GM21390 (cell line): Measurements from ENCODE around the gene APOL2.
"Not testable (repeated sequence)": the region's sequence is repeated elsewhere in the genome, so short reads cannot be mapped to it uniquely, and the experiment has no call there.

Source experiments
- ATAC-seq: cut with Tn5 transposase; IDR thresholded peaks from one replicate; pipeline ENCODE4 v1.9.1; 2021; ENCODE audit not compliant: unreplicated experiment

The APOL2 gene

DNA sequence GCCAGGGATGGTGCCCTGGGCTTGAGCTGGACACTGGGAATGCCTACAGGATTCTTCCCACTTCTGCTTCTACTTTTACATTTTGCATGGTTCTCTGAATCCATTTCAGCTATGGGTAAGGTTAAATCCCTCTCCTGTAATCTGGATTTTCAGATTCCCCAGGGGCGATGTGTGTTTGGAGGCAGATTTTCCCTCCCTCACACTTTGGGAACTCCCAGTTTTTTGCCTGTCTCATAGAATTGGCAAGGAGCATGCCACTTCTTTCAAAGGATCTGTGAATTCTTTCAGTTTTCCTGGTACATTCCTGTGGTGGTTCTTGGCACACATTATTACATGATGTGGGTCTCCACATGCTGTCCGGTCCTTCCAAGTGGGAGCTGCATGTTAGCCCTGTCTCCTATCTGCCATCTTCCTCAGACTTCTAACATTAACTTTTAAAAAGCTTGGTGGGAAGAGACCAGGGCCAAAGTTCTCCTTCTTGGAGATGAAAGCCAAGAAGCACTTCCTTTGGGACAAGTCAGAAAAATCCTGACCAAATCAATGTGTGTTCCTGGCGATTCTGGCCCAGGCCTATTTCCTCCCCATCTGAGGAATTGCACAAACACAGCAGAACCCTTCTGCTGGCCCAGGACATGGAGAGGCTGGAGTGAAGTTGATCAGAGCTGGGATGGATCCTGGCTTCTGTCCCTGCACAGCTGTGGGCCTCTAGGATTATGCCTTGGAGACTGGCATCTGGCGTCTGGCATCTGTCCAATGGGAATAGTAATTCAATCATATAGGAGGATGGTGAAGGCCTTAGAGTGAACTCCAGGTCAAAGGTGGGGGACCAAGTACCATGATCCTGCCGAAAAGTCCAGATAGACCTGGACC lies 5.4 kb upstream of the APOL2 start:
- no peak for ATAC-seq

DNA sequence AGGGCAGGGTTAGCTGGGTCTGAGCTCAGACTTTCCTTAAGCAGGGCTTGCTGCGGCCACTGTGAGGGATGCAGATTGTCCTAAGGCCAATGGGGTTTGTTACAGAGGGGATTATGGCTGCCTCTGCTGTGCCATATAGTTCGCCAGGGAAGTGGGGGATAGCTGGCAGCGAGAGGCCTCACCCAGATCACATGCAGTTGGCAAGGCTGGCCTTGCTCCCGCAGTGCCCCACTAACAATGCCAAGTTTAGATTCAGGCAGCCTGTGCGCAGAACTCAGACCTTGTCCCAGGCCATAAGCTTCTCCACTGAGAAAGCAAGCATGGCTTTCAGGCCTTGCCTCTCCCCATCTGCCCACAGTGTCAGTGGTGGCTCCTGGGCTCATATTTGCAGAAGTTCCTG lies 4.7 kb upstream of the APOL2 start:
- ATAC-seq, result no peak

DNA sequence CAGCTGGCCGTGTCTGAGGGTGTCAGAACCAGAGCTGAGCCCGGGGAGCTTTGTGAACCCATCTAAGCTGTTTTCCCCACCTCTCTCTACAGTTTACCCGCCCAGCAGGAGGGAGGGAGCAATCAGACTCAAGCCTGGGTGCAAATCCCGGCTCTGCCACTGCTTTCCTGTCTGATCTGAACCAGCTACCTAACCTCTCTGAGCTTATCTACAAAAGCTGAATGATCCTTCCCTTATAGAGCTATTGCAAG lies 252 bp downstream of the APOL2 start:
- ATAC-seq, result peak; percentile 21

DNA sequence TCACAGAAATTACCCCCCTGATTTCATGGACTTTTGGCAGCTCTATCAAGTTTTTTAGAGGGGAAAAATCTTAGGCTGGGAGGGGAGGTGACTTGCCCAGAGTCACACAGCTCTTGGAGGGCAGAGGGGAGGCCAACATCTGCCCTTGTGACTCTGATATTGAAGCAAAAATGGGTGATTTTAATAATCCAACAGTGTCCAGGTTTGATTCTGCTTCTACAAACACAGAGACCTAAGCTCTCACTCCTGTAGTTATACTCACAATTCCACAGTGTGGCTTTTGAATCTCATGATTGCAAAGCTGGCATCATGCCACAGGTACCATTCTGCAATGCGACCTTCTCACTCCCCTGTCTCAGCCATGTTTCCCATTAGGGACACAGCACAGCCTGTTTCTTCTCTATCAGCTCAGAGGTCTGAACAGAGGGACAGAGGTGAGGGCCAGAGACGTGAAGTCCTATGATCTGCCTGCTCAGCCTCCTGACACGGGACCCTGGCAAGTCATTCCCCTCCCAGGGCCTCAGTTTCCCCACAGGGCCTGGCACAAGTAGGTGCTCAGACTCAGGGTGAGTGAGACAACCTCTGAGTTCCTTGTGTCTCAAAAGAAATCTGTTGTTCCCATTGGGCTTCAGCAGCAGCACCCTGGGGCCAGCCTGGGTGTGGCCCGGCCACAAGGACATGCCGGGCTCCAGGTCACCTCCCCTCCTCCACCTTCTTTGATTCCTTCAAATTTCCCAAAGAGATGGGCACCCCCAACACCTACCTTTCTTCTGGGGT lies 766 bp downstream of the APOL2 start:
- peak; percentile 19 for ATAC-seq

DNA sequence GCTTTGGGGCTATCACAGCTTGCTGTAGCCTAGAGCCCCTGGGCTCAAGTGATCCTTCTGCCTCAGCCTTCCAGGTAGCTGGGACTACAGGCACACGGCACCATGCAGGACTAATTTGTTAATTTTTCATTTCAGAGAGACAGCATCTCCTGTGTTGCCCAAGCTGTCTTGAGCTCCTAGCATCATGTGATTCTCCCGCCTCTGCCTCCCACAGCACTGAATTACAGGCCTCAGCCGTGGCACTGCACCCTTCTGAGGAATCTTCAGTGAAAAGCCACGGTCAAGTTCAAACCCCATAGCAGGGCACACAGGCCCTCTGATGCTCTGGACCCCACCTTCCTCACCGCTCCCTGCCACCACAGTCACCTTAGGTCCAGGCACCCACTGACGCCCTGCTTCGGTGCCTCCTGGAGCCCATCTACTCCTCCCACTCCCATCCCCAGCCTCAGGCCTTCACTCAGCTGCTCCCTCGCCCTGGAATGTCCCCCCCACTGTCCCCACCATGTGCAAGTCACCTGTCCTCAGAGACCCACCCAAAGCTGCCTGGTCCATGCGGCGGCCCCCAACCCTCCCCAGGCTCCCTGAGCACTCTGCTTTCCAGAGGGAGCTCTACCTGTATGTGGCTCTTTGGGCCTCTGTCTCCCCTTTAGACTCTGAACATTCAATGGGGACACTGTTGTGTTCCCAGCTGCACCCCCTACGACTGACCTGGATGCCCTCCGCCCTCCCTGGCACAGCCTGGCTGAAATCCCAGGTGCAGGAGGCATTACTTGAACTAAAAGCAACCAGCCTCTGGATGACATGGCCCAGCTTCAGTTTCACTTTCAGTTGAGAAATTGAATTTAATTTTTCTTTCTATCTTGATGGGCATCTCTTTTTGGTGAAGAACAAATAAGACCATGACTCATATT lies 1.6 kb downstream of the APOL2 start:
- no peak for ATAC-seq

DNA sequence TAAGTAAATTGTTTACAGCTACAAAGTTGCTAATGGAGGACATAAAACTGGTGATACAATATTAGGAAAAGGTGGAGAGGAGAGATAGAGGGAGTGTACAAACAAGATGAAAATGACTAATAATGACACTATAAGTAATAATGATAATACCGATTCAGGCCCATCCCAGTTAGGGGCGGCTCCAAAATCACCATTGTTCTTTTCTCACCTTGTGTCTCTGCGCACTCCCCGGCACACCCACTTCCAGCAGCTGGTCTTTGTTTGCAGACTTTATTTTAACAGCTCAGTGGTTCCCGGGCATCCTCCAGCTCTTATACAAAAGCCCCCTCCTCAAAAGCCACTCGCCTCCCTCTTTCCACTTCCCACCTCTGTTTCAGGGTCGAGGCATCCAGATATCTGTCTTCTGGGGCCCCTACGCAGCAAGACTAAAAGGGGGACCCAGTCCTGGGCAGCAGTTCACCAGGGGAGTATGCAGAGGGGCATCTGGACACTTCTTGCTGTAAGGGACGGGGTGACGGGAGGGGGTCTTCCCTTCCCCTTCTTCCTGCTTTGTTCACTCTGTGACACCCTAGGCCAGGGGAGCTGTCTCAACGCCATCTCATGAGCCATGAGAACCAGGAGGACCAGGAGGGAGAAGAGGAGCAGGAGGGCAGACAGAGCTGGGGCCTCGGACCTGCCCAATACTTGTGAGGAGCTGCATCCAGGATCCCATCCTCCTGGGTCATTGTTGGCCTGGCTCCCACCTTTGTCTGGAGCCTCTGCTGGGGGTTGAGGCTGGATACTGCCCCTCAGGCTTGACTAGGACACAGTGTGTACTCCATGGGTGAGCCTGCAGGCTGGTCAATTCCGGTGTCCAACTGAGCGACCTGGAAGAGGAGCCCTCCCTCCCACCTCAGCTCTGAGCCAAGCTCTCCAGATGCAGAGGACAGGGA lies 2.7 kb downstream of the APOL2 start:
- no peak for ATAC-seq

DNA sequence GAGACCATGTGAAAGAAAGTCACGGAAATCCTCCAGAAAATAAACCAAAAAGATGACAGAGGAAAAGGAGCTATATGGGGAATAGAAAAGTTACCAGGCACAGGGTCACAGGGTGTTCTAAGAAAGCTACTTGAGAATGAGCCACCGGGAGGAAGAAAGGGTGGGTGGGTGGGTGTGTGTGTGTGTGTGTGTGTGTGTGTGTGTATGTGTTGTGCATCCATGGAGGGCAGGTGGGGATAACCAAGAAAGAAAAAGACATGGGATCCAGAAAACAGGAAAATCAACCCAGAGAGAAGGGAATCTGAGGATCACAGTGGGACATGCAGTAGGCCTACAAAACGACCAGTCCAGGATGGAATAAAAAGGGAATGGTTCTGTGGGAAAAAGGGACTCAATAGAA lies 3.7 kb downstream of the APOL2 start:
- no peak for ATAC-seq

DNA sequence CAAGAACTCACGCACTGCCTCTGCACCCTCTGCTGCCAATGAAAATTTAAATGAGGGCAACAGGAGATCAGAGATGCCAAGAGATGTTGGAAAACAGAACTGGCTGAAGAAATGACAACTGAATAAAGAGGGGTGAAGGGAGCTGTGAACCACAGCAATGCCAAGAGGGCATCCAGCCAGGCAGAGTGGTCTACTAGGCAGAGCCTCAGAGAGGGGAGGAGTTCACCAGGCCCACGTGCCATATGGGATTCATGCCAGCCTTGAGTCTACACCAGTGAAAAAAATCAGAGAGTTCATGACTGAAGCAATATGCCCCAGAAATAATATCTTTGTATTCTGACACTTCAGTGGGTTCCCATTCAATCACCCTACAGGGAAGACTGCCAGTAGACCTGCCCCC lies 4.4 kb downstream of the APOL2 start:
- ATAC-seq, result no peak

DNA sequence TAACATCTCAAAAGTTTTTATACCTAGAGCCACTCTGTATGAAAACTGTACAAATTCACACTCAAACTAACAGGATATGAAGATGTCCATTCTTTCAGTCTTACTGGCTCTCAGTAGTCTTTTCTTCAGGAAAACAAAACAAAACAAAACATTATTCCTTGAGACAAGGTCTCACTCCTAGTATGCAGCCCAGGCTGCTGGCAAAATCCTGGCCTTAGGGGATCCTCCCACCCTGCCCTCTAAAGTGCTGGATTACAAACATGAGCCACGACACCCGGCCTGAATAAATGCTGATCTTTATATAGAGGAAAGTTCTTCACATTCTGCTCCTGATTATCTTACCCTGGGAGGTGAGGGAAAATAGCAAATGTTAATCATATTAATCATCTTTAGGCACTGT lies 5.1 kb downstream of the APOL2 start:
- ATAC-seq, result no peak

DNA sequence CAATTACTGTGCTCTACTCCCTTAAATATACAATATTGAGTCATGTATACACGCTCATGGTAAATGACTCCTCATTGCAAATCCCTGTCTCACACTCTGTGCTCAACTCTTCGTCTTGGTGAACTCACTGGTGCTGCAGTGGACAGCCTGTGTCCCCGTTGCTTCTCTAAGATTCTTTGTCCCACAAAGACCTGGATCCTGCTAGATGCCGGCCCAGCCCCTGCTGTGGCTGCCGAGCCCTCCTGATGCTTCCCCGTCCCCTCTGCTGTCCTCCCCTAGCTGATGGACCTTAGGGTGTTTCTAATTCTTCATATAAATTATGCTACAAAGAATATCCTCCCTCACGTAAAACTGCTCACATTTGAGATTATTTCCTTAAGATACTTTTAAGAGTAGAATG lies 5.5 kb downstream of the APOL2 start:
- no peak for ATAC-seq

DNA sequence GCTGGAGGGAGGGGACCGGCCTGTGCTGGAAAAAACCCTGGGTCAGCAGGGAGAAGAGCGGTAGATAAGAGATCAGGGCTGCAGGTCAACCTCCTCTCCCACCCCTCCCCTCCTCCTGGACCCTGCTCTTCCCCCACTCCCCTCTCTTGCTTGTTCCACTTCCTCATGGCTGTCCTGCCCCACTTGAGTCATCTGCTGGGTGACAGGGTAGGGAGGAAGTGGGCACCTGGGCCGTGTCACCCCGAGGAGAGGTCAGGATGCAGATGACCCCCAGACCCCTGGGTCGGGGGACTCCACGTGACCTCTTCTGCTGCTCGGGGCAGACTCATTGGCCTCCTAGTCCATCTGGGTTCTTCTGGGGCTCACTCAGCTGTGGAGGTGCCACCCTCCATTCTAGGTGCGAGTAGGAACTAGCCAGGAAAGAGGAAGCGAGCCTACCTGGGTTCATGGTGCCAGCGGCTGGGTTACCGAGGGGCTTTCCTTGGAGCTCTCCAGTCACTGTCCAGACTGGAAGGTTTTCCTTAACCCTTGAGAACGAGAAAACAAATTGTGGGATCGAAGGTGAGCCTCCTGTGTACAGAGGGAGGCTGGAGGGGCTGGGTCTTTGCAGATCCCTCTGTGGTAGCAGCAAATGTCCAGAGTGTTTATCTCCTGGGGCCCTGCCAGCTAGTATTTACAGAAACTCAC lies 6.5 kb downstream of the APOL2 start:
- ATAC-seq, result no peak

DNA sequence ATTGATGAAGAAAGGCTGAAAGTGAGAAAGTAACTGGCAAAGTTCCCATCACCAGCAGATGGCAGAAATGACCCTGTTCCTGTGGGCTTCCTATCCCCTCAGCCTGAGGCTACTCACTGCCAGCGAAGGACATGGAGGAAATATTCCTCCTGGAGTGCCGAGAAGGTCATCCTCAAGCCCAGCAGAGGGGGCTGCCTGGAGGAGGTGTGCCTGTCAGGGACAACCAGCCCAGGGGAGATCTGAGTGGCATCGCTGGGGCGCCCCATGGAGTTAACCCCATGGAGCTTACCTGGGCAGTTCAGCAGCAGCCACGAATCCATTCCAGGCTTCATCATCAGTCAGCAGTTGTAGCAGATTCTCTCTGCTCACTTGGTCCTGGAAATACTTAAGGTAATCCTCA lies 8.3 kb downstream of the APOL2 start:
- ATAC-seq, result not testable (repeated sequence)

DNA sequence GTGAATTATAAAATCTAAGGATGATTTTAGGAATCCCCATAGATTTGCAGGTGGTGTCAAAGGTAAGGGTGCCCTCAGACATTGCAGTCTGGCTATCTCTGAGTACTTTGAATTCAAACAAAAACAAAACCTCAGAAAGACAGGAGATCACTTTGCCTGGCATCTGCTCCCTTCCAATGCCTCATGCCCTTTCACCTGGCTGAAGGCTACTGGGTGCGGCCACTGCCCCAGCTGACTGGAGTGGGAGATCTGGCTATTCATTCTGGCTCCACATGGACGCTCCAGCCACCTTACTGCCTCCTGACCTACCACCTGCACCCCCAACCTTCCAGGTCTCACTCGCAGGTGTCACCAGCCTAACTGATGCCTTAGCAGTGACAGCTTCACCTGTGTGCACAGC lies 9.7 kb downstream of the APOL2 start:
- not testable (repeated sequence) for ATAC-seq

DNA sequence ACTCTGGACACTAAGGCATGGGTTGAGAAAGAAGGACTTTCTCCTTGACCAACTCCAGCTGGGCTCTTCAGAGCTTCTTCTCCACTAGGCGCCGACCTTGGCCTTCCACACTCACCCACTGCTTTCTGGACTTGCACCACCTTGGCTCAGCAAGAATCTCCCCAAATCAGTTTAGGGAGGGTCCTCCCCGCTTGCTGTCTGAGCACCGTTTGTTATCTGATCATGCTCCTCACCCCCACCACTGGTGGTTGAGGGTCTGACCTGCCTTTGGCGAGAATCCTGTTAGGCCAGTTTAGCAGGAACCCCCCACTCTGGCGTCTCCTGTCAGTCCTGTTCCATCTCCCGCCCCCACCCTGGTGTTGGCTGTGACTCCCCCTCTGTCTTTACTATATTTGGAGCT lies 10.4 kb downstream of the APOL2 start:
- no peak for ATAC-seq

DNA sequence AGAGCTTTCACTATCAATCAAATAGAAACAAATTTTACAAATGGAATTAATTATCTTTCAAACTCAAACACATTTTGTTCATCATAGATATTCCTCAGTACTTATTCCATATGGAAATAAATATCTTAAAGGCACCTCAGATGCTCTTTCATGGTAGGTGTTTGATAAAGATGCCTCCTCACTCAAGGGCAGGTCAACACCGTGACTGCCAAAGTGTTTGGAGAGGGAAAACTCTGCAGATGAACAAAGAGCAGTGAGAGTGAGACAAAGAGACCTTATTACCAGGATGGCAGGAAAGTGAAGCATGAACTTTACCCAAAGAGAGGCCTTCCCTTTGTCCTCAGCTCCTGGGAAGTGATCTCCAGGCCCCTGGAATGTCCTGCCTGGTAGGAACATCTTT lies 11.0 kb downstream of the APOL2 start:
- ATAC-seq, result not testable (repeated sequence)

DNA sequence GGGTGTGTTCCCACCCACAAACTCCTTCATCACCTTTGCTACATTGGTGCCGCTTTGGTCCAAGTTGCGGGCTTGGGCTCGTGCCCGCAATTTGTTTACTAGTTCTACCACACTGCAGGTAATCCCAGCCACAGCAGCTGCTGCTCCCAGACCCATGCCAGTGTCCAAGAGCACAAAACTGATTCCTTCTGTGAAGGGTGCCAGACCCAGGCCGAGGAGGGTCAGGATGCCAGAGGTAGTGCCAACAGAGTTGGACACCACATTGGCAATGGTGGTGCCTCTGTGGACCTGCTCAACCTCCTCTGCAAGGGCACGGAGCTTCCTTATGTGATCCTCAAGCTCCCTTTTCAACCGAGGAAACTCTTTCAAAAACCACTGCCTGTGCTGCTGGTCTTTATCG lies 11.5 kb downstream of the APOL2 start:
- no peak for ATAC-seq

DNA sequence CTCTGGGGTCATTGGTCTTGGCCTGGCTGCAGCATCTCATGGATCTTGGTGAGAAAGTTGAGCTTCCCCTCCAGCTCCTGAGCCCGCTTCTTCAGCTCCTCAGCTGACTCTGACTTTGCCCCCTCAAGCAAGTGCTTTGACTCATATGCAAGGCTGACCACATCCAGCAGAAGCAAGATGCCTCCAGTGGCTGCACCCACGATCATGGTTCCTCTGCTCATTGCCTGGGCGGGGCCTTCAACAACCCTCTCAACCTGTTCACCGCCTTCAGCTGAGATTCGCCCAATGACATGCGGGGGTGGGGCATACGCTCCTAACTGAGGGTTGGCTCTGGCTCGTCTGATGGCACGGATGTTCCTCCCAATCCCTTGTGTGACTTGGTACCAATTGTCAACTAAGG lies 11.9 kb downstream of the APOL2 start:
- no peak for ATAC-seq

DNA sequence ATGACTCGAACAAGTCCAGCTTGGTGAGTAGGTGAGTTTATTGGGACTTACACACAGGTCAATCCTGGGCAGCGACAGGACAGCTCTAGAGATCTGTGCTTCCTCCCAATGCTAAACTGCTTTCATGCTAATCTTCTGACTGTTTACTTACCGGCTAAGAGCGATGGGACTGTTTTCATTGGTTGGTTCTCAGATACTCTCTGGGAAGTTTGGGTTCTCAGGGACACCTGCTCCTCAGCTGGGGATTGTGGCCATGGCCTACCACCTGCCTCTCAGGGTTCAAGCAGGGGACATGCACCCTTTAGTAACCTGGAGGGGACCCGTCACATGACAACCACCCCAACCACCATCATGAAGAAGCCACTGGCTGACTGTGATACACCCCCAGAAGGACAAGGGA lies 13.1 kb downstream of the APOL2 start:
- no peak for ATAC-seq

DNA sequence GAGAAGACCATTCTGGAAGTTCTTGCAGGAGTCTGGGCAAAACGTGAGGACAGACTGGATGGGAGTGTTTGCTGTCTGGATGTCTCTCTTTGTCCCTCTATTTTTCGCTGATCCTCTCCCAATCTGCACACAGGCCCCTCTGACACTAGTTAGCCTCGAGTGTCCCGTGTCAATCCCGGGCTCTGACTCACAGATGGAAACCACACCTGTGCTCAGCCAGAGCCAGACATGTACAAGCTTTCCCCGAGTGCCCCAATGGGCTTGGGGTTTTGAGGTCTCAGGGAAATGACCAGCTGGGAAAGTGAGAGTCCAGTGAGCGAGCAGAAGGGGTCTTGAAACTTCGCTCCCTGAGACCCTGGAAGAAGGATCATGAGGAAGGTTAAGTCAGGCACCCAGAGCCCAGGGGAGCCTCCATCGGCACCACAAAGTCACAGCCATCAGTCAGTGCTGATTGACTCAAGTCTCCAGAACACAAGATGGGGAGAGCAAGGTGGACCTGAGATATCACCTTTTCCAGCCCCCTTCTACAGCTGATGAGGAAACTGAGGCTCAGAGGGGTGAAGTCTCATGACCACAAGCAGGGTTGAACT lies 13.9 kb downstream of the APOL2 start:
- no peak for ATAC-seq

DNA sequence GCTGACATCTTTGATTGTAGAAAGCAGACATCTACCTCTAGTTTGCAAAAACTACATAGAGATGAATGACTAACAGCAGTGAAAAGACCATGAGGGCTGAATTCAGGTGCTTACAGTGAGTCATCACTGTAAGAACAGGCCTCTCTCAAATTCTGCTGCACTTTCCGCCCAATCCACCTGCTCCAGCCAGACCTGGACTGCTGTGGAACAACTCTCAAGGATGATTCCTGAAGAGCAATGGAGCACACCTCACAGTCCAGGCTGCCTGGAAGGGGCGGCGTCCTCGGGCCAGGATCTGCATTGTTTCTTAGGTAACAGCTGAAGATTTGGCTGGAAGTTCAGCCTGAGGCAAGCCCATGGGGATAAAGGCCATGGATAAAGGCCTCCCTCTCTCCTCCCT lies 15.1 kb downstream of the APOL2 start:
- no peak for ATAC-seq
